ENCODE results near the gene RTN4IP1.

DNA sequence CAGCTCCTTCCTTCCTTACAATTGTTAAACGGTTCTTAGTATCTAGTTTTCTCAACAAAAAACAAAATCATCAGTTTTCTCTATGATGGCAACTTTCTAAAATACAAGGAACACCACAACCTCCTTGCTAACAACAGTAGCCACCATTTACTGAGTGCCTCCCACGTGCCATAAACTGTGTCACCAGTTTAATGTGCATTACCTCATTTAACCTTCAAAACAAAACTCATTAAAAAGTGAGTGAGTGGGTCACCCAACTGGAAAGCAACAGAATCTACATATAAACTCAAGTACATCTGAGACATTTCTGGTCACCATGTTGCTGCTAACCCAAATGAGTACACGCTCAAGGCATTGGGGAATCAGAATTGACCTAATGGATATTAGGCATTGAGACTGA, 11.0 kb downstream of the RTN4IP1 start:
- TF ChIP-seq, protein P1, sequence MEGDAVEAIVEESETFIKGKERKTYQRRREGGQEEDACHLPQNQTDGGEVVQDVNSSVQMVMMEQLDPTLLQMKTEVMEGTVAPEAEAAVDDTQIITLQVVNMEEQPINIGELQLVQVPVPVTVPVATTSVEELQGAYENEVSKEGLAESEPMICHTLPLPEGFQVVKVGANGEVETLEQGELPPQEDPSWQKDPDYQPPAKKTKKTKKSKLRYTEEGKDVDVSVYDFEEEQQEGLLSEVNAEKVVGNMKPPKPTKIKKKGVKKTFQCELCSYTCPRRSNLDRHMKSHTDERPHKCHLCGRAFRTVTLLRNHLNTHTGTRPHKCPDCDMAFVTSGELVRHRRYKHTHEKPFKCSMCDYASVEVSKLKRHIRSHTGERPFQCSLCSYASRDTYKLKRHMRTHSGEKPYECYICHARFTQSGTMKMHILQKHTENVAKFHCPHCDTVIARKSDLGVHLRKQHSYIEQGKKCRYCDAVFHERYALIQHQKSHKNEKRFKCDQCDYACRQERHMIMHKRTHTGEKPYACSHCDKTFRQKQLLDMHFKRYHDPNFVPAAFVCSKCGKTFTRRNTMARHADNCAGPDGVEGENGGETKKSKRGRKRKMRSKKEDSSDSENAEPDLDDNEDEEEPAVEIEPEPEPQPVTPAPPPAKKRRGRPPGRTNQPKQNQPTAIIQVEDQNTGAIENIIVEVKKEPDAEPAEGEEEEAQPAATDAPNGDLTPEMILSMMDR (conservative IDR thresholded peaks at IDR 0.05; ENCODE audit: low read depth, low read length): no peak
- TF ChIP-seq EZH2 (IDR thresholded peaks at IDR 0.05; ENCODE audit: low read length, unreplicated experiment) (no peak), EZH2phosphoT487 (IDR thresholded peaks at IDR 0.05; ENCODE audit: borderline replicate concordance, low read length) (no peak)

Measured in PC-3 (cell line).